Measurements from ENCODE around the gene BACH2. TPM values are rescaled to one million over a fixed set of nuclear protein-coding genes. Genes with fewer than 3 reads are reported as not detected.

The BACH2 gene
- total RNA-seq, 1 donor from 2014 or later = 34.1 TPM

DNA sequence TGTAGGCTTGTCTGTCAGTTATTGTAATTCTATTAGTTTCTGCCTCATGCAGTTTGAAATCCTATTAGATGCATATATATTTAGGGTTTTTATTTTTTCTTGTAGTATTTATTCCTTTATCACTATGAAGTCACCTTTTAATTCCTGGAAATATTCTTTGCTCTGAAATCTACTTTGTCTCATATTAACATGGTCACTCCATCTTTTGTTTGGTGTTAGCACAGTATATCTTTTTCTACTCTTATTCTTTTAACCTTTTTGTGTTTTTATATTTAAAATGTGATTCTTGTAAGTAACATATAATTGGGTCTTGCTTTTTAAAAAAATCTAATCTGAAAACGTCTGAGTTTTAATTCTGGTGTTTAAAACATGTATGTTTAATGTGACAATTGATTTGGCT is 280.8 kb downstream of the BACH2 start:
- Mint-ChIP-seq H3K36me3 (peaks cover 17% of the 10 kb centered on the region), H3K4me3 (no peak overlapping the region), H3K9me3 (peaks cover 32% of the 10 kb centered on the region), H3K27ac (no peak overlapping the region), H3K27me3 (ENCODE audit: low read depth) (no peaks in the 10 kb centered on the region), H3K4me1 (peaks cover 2% of the 10 kb centered on the region)
- TF ChIP-seq, protein P1, sequence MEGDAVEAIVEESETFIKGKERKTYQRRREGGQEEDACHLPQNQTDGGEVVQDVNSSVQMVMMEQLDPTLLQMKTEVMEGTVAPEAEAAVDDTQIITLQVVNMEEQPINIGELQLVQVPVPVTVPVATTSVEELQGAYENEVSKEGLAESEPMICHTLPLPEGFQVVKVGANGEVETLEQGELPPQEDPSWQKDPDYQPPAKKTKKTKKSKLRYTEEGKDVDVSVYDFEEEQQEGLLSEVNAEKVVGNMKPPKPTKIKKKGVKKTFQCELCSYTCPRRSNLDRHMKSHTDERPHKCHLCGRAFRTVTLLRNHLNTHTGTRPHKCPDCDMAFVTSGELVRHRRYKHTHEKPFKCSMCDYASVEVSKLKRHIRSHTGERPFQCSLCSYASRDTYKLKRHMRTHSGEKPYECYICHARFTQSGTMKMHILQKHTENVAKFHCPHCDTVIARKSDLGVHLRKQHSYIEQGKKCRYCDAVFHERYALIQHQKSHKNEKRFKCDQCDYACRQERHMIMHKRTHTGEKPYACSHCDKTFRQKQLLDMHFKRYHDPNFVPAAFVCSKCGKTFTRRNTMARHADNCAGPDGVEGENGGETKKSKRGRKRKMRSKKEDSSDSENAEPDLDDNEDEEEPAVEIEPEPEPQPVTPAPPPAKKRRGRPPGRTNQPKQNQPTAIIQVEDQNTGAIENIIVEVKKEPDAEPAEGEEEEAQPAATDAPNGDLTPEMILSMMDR (IDR thresholded peaks at IDR 0.05; ENCODE audit: unreplicated experiment) = no peak
- DNase-seq (ENCODE audit: low spot score in 2 of 2, unreplicated experiment in 2 of 2) = no peak

DNA sequence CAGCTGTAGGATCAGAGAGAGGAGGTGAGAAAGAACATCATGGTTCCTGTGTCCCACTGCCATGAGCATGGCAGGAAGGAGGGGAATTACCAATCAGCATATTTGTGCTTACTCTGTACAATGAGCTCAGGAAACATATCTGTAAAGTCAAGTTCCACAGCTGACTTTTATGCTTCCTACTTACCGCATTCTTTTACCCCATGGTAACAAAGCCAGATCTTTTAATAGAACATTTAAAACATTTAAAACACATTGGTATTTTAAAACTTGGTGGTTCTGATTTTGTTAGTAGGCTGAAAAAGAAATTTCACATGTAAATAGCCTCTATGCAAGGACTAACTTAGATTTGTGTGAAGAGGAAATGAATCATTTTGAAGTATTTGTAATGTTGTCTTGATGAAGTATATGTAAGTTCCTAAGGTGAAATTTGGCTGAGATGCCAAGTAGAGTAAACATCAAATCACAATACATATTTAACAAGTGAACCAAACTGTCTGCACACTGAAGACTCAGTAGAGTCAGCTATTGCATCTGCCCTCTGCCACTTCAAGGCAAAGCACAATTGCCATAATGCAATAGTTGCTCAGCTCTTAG is 287.6 kb downstream of the BACH2 start:
- no peak for DNase-seq (ENCODE audit: low spot score in 2 of 2, unreplicated experiment in 2 of 2)
- Mint-ChIP-seq H3K36me3 (peaks cover 18% of the 10 kb centered on the region), H3K4me3 (no peak overlapping the region), H3K9me3 (peaks cover 9% of the 10 kb centered on the region), H3K4me1 (no peaks in the 10 kb centered on the region), H3K27ac (no peak overlapping the region), H3K27me3 (ENCODE audit: low read depth) (no peaks in the 10 kb centered on the region)
- TF ChIP-seq, protein P1 (IDR thresholded peaks at IDR 0.05; ENCODE audit: unreplicated experiment) = no peak

DNA sequence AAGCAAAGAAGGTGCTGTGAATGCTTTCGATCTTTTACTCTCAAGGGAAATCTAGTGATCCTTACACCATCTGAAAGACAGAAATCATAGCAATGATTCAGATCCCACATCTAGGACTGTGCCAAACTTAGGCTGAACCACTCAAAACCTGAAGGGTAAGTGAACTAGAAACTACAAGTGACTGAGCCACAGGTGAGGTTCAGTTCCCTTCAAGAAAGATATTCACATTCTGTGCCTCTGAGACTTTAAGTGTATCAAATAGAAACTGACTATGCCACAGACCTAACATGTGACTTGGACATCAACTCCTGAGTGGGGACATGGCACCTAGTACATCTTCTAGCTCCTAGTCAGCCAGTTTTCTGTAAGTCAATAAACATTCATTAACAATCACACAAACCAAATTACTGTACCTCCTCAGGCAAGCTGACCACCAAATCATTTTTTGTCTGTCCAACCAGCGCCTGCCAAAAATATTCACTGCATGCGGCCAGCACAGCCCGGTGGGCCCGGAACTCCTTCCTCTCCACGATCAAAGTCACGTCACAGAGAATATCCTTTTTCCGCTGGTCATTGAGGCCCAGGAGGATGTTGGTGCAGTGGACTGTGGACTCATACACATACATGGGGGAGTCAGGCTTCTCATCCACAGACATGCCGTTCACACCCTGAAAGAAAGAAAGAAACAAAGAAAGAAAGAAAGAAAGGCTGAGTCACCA is 288.3 kb downstream of the BACH2 start:
- Mint-ChIP-seq H3K4me3 (no peak overlapping the region), H3K27ac (no peak overlapping the region), H3K4me1 (no peaks in the 10 kb centered on the region), H3K9me3 (peaks cover 6% of the 10 kb centered on the region), H3K27me3 (ENCODE audit: low read depth) (no peaks in the 10 kb centered on the region), H3K36me3 (peaks cover 18% of the 10 kb centered on the region)
- no peak for DNase-seq (ENCODE audit: low spot score in 2 of 2, unreplicated experiment in 2 of 2)
- TF ChIP-seq, protein P1 (IDR thresholded peaks at IDR 0.05; ENCODE audit: unreplicated experiment) = no peak

DNA sequence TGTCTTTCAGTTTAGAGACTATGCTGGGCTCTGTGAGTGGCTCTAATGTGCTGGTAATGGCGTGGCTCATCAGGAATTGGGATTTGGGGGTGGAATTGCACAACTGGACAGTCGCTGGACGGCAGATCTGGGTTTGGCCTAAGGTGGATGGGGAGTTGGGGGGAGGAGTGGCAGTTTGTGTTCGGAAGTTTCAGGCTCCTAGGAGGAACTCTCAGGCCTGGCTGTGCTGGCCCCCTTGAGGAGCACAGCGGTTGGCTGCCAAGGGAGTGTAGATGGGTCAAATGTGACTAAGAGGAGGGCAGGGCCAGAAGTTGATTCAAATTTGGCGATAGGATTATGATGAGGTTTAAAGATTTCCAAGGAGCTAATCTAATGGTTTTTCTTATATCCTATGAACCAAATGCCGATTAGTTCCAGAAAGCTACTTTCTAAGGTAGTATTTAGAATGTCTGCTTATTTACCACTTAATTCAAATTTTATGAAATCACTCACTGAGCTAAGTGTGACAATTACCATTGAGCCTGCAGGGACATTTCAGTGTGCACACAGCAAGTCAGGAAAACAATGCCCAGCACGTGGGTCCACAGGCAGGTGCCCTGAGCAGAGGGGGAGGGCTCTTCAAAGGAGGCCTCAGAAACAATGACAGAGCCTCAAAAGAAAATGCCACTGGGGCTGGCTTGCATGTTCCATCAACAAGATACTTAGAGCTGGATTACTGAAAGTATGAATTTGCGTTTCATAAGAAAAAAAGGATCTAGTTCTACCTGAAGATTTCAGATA is 291.4 kb downstream of the BACH2 start:
- Mint-ChIP-seq H3K36me3 (peaks cover 18% of the 10 kb centered on the region), H3K27ac (no peak overlapping the region), H3K4me3 (no peak overlapping the region), H3K9me3 (peaks cover 6% of the 10 kb centered on the region), H3K27me3 (ENCODE audit: low read depth) (no peaks in the 10 kb centered on the region), H3K4me1 (no peaks in the 10 kb centered on the region)
- no peak for DNase-seq (ENCODE audit: low spot score in 2 of 2, unreplicated experiment in 2 of 2)
- TF ChIP-seq, protein P1 (IDR thresholded peaks at IDR 0.05; ENCODE audit: unreplicated experiment) = no peak

DNA sequence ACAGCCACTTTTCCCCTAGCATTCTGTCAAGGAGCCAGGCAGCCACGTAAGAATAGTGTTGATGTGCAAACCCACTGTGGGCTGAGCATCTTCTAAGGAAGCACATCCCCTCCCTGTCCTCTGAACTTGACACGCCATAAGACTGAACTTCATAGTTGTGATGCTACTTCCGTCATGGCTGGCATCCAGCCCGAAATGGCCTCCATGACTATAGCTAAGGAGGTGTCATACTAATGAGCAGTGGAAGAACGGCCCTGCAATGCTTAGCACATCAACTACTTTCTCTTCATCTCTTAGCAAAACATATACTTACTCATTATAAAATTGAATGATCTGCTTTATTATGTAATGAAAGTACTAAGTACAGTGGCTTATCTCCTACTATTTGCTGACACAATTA is 292.1 kb downstream of the BACH2 start:
- no peak overlapping the region for H3K4me3 Mint-ChIP-seq
- TF ChIP-seq, protein P1 (IDR thresholded peaks at IDR 0.05; ENCODE audit: unreplicated experiment) = no peak
- H3K36me3 Mint-ChIP-seq = peaks cover 18% of the 10 kb centered on the region
- no peaks in the 10 kb centered on the region for H3K4me1 Mint-ChIP-seq
- DNase-seq (ENCODE audit: low spot score in 2 of 2, unreplicated experiment in 2 of 2) = no peak
- H3K27me3 Mint-ChIP-seq (ENCODE audit: low read depth) = no peaks in the 10 kb centered on the region
- no peak overlapping the region for H3K27ac Mint-ChIP-seq
- H3K9me3 Mint-ChIP-seq = peaks cover 6% of the 10 kb centered on the region

All from mesothelial cell of epicardium (in vitro differentiated cells).